Germinal center (tissue), 1 donor: ENCODE data around the gene DDX47.

Experiments used
- DNase-seq: peaks from one replicate; pipeline ENCODE4 v3.0.0; 2012; ENCODE audit warnings: mixed read lengths, low spot score

Gene DDX47

DNA sequence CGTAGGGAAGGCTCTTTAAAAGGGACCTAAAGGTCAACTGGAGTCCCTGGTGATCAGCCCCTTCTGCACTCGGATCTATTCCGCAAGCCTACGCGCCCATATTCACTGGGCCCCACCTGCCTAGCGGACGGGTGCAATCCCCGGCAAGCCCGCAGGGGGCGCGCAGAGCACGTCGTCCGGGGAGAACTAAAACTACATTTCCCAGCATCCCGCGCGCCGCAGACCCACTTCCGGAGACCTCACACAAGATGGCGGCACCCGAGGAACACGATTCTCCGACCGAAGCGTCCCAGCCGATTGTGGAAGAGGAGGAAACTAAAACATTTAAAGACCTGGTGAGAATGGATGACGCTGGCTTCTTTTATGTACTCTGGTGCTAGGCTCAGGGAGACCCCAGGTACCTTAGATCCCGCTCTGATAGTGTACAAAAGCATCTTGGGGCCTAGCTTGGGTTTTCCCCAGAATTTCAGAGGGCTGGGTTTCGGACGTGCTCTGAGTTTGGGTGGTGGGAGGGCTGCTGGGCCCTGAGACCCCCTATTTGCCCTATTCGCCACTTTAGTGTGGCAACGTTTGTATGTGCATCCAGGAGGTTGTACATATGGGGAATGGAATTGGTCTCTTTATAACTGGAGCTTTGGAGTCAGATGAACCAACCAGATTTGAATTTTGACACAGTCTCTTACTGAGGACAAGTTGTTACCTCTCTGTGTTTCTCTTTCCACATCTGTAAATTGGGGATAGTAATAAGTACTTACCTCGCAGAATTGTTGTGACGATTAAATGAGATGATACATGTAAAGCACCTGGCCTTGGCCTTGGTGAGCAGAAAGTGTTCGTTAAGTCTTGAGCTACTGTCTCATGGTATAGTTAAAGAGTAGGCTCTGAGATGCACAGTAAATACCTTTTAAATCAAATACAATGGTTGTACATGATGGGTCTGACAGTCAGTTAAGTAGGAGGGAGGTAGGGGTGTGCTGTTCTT is at the start of gene DDX47:
DDX47 (plus strand) TSS at position 227 of the 982 bp plus-strand sequence; CDS start at position 249, 22 bp downstream.
- peak; percentile 90 for DNase-seq

DNA sequence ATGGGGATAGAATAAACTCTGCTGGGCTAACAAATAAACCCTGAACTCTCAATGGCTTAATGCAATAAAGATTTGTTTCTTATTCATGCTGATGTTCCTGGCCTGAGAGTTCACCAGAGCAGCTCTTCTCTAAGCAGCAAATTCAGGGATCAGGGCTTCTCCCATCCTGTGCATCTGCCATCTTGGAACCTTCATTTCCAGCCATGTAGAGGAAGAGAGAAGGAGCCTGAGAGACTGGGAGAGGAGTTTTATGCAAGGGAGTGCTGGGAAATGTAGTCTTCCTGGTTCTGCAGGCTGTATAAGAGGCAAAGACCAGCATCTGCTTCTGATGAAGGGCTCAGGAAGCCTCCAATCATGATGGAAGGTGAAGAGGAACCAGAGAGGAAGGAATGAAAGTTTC is 48.3 kb upstream of the DDX47 start:
- no peak for DNase-seq

DNA sequence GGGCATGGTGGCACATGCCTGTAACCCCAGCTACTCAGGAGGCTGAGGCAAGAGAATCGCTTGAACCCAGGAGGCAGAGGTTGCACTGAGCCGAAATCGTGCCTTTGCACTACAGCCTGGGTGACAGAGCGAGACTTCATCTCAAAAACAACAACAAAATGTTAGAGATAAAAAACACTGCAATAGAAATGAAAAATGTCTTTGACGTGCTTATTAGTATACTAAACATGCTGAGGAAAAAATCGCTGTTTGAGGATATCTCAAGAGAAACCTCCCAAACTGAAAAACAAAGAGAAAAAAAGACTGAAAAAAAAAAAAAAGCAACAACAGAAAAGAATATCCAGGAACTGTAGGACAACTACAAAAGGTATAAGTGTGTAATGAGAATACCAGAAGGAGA is 42.9 kb upstream of the DDX47 start:
- no peak for DNase-seq

DNA sequence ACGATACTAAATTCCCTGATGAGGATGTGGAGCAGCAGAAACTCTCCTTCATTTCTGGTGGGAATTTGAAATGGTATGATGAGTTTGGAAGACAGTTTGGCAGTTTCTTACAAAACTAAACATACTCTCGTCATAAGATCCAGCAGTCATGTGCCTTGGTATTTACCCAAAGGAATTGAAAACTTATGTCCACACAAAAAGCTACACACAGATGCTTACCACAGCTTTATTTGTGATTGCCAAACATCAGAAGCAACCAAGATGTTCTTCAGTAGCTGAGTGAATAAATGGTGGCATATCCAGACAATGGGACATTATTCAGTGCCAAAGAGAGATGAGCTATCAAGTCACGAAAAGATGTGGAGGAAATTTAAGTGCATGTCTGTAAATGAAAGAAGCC is 38.4 kb upstream of the DDX47 start:
- DNase-seq = no peak

DNA sequence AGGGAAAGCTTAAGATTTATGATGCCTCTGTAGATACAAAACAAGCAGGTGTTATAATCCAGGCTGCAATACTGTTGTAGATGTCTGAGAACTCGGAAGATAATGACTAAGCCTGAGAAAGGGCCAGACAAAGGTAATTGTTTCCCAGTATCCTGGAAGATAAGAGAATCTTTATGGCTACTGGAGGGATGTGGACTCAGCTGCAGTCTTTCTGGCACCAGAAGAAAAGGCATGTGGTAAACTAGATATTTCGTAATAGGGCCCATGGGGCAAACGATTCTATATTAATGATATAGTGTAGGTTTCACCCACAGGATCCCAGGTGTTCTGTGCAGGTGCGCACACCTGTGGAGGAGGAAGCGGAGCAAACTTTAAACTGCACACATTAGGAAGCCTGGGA is 36.9 kb upstream of the DDX47 start:
- no peak for DNase-seq

DNA sequence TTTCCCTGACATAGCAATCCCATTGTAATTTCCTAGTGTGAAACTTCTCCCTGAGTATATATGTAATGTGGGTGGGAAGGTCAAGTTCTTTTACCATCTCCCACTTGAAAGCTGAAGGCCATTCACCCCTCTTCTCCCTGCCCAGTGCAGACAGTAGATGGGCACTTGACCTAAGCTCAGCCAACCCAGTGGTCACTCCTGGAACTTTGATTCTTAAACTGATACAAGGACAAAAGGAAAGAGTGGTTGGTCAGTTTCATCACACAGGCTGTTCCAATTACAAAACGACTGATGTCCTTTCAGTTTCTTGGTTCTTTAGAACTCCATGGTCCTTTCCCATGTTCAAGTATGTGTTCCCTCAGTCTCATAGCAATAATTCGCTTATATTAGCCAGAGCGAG is 36.1 kb upstream of the DDX47 start:
- no peak for DNase-seq

DNA sequence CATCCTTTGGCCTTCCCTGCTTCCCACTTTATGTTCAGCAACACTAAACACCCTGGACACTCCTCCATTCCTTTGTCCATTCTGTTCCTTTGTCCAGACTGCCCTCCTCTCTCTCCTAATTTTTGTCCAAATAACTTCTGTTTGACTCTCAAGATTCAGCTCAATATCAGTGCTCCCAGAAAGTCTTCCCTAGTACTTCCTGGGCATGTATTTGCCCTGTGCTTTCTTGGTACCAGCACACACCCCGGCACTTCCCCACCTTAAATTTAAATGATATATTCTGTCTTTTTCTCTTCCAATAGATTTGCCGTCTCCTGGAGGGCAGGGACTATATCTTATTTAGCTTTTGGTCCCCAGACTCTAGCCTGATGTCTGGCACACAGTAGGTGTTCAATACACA is 34.1 kb upstream of the DDX47 start:
- DNase-seq = no peak

DNA sequence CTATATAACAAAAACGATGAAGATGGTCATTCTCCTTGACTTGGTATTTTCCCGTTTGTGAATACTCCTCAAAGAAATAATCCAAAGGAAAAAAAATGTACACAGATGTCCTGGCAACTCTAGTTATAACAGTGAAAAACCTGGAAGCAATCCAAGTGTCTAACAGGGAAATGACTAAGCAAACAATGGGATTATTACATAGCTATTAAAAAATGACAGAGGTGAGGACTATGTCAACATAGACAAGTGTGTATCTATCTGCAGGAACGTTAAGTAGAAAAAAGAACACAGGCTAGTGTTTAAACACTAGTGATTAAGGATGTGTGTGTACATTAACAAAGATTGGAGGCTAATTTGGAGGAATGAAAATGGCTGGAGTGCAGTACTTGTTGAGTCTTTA is 33.6 kb upstream of the DDX47 start:
- no peak for DNase-seq

DNA sequence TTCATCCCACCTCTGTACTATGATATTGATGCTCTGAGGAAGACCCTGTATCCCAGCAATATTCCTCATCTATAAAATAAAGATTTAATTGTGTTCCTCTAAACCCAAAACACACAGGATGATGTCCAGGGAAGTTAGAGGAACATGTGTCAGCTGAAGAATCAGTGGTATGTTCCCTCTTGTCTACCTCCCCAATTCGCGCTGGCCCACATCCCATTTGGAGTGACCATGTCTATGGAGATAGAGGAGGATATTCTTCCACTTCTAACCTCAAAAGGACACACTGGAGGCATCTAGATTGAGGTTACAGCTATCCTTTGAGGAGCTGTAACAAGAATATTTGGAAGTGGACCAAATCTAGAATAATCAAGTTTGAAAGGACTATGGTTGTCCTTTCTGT is 29.0 kb upstream of the DDX47 start:
- DNase-seq = no peak

DNA sequence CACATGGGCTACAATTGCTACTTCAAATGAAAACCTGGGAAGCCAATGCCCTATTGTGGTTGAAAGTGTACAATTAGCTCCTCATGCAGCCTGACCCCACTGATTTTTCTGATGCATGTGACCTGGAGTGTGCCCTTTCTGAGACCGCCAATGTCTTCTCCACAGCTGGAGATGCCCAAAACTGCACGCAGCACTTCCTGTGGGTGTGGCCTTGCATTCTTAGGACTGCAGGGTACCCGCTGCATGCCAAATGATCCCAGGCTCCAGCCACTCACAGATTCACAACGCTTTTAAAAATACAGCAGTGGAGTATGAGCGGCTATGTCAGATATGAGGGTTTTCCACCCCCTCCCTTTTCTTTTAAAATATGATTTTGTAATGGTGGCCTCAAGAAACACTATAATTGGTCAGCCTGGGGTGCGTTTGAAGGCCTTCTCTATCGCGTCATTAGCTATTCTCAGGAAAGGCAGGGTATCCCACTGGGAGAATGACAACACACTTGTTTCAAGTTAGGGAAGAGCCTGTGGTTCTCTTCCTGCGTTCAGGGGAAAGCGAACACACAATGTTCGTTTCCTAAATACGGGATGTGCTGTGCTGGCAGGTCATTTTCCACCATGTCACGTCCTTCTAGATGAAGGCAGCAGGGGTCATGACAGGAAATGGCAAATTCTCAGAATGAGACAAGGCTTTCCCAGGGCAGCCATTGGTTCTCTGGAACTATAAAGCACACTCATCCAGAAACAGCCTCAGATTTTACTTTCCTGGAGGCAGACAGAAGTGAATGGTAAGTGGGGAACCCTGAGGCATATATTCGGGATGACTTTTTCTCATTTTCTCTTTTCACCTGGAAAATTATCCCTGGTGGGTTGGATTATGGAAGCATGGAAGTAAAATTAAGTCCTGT is 28.0 kb upstream of the DDX47 start, which contains the start of gene APOLD1:
APOLD1 (plus strand) TSS at position 749 of the 904 bp plus-strand sequence; CDS start at position 782, 33 bp downstream.
- DNase-seq = no peak

DNA sequence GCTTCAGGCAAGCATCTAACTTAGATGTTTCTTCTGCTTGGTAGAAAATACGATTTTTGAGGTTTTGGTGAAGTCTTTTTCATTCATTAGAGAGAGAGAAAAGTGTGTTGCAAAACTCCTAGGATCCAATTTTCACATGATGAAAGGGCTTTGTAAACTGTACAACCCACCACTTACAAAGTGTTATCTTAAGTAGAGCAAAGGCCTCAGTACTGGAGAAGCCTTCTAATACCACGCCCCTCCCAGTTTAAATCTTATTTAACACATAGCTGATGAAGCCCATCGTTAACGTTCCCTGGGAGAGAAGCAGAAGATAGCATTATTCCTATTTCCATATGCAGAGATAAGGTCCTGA is 26.8 kb upstream of the DDX47 start:
- DNase-seq = no peak

DNA sequence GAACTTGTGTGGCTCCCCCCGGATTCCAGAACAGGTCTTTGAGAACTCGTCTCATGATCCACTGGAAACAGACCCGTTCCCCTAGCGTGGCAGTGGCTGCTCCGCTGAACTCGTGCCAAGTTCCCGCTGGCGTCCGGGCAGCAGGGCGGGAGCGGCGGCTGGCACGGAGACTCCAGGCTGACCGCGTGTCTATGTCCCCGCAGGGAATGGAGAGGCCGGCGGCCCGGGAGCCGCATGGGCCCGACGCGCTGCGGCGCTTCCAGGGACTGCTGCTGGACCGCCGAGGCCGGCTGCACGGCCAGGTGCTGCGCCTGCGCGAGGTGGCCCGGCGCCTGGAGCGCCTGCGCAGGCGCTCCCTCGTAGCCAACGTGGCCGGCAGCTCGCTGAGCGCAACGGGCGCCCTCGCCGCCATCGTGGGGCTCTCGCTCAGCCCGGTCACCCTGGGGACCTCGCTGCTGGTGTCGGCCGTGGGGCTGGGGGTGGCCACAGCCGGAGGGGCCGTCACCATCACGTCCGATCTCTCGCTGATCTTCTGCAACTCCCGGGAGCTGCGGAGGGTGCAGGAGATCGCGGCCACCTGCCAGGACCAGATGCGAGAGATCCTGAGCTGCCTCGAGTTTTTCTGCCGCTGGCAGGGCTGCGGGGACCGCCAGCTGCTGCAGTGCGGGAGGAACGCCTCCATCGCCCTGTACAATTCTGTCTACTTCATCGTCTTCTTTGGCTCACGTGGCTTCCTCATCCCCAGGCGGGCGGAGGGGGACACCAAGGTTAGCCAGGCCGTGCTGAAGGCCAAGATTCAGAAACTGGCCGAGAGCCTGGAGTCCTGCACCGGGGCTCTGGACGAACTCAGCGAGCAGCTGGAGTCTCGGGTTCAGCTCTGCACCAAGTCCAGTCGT is 26.2 kb upstream of the DDX47 start:
- DNase-seq = peak; percentile 91

DNA sequence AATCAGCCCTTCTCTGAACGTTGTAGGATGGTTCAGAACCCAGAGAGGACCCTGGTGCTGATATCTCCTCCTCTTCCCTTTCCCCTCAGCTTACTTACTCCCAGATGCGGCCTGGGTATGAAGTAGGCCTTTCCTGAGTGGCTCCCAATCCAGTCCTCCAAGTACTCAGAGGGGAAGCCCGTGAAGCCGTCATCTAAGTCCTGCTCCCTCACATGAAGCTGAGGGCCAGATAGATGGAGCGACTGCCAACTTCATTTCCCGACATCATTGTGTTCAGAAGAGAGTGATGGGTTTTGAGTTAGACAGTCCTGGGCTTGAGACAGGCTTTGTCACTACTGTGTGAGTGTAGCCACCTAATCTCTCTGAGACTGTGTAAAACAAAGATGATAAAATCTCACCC is 25.0 kb upstream of the DDX47 start:
- no peak for DNase-seq

DNA sequence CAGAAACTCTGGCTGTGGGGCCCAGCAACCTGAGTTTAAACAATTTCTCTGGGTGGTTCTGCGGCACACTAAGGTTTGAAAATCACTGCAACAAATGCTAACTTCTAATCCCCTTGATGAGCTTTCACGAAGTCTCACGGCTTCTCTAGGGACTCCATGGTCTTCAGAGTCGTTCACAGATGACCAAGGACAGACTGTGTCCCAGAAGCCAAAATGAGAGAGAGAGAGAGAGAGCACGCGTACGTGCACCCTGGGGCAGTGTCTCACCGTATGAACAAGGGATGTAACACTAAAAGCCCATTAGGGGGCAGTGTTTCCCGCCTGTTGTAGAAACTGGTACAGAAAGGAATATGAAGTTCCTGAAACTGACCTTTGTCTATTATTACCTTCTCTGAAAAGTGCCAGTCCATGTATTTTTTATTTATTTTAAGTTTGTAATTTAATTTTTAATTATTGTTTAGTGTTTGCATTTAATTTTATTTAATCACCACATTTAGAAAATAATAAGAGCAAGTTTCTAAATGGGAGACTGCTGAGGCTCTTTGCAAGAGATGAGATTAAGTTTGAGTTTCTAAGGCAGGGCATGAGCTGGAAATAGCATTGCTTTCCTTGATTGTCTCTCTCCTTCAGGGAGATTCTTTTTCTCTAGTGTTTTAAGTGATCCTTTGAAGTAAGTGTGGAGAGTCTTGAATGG is 24.3 kb upstream of the DDX47 start:
- DNase-seq = peak; percentile 61

DNA sequence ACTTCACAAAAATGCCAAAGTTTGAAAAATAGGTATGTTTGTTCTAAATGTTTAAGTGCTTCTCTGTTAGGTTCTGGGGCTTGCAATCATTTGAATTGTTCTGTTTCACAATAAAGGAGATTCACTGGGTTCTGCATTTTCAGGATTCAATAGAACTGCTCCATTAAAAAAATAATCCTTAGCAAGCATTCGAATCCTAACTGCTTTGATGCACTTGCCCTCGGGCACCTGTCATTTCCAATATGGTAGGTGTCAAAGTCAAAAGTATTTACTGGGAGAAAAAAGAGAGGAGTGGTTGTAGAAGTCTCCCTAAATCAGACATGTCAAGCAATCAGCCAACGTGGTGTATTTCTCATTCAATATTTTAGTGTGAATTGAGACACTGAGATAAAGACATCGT is 22.2 kb upstream of the DDX47 start:
- DNase-seq = no peak

DNA sequence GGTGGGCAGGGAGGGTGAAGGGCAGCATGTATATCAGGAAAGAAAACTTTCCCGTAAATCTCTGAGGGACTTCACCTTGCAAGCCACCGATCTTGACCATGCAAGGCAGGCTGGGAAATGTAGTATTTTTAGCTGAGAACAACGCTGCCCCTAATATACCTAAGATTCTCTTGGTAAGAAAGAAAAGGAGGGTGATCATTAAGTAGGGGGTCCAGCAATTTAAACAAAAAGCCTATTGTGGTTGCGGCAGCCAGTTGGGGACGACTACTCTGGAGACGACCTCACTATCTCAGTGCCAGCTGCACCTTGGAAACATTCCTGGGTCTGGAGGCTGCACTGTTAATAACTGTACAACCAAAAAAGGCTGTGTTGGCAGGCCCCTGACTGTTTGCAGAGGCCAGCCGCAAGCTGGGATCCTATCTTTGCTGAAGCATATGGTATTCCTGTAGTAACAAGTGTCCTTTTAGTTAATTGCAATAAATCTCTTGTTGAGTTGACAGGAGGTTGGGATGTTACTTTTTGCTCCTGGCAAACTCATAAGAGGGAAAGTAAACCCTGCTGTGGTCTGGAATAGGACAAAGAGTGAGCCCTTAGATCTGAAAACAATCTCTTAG is 21.3 kb upstream of the DDX47 start:
- no peak for DNase-seq

DNA sequence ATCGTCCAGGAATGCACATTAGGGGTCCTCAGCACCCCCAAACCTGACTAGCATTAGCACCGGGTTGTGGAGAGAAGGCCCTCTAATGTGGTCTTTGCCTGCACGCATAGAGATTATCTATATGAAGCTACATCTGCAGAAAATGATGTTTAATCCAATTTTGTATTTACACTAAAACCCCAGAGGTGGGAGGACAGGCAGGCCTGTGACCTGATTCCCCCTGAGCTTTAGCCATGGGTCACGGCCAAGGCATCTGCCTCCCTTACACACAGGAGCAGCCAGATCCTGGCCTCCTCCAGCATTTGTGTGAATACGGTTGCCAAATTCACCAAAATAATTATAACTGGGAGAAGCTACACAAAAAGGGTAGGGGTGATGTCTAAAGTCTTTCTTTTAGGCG is 20.7 kb upstream of the DDX47 start:
- DNase-seq = no peak

DNA sequence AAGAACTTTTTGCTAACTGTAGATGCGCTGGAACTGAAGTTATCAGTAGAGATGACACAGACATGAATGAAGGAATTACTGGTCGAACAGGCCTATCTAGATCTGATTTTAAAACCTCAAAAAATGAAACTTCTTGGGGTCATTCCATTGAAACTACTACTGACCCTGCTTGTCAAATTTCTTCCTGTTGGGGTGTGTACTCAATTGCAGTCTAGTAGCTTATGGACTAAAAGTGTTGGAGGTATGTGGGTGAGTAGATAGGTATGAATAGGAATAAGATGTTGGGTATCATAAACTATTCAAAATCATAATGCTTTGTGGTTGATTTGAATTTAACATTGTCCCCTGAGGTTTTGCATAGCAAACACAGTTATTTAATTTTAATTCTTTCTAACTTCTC is 18.5 kb upstream of the DDX47 start:
- DNase-seq = no peak

DNA sequence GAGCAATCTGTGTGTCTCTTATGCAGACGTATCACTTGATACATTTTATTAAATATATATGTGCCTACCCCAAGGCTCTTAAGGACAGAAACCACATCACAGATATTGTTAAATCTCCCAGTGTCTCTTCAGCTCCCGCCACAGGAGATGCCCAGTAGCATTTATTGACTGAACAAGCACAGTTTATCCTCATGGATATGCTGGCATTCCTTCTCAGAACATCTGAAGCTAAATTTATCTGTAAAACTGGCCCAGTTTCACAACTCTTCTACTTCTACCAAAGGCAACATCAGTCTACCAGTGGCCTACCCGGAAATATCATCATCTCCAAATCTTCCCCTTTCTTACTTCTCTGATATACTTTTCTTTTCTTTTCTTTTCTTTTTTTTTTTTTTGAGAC is 17.0 kb upstream of the DDX47 start:
- DNase-seq = no peak

DNA sequence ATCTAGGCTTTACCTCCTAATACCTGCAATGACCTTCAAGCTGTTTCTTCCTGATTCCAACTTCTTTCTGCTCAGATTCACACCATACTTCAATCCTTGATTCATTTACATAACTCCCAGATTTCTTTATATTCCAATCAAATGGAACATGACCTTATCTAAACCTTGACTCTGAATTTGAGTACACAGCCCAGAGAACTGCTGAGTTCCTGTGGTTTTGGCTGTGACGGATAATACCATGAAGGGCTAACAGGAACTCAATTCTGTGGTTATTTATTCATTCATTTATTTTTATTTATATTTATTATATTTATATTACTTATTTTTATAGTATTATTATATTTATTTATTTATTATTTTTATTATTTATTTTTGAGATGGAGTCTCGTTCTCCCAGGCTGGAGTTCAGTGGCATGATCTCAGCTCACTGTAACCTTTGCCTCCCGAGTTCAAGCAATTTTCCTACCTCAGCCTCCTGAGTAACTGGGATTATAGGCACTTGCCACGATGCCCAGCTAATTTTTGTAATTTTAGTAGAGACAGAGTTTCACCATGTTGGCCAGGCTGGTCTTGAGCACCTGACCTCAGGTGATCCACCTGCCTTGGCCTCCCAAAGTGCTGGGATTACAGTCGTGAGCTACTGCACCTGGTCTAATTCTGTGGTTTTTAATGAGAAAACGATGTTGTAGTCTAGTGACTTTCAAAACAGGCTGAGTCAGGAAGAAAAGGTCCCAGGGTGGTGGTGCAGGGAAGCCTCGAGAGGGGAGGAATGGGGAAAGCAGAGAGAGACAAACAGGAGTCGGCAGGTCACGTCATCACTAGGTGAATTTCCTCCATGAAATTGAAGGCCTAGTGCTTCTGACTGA is 16.0 kb upstream of the DDX47 start:
- no peak for DNase-seq
